COLO668 (cell line): ENCODE data around the gene SF3A2.

ENCODE experiments used
- DNase-seq: peaks from one replicate; lab custom pipeline; 2025; ENCODE audit not compliant: unreplicated experiment; lab: John Stamatoyannopoulos, UW

SF3A2 gene

GRCh38 chr19:2226051-2226839, 10.4 kb upstream of the SF3A2 start:
- DNase-seq = no peak

- DNase-seq = no peak
Observed at GRCh38 chr19:2226840-2227360, 9.7 kb upstream of the SF3A2 start.

DNA sequence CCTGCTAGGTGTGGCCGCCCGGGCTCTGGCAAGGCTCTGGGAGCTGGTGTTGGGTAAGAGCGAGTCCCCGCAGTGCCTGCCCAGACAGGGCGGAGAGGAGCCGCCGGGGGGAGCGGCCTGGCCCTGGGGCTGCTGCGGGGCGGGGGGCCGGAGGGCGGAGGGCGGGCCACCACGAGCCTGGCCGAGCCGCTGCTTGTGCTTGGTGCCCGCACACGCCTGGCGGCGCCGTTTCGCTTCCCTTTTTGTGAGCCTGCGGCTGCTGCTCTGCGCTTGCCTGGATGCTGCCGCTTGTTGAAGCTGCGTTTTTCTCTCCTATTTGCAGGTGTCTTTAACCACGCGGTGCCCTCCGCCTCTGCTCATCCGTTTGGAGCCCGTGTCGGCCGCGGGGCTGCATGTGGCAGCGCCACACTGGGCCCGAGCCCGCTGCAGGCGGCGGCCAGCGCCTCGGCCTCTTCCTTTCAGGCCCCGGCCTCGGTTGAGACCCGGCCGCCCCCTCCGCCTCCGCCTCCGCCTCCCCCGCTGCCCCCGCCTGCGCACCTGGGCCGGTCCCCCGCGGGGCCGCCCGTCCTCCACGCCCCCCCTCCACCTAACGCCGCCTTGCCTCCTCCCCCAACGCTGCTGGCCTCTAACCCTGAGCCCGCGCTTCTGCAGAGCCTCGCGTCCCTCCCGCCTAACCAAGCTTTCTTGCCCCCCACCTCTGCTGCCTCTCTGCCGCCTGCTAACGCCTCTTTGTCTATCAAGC, 9.0 kb upstream of the SF3A2 start:
- DNase-seq = no peak

DNA sequence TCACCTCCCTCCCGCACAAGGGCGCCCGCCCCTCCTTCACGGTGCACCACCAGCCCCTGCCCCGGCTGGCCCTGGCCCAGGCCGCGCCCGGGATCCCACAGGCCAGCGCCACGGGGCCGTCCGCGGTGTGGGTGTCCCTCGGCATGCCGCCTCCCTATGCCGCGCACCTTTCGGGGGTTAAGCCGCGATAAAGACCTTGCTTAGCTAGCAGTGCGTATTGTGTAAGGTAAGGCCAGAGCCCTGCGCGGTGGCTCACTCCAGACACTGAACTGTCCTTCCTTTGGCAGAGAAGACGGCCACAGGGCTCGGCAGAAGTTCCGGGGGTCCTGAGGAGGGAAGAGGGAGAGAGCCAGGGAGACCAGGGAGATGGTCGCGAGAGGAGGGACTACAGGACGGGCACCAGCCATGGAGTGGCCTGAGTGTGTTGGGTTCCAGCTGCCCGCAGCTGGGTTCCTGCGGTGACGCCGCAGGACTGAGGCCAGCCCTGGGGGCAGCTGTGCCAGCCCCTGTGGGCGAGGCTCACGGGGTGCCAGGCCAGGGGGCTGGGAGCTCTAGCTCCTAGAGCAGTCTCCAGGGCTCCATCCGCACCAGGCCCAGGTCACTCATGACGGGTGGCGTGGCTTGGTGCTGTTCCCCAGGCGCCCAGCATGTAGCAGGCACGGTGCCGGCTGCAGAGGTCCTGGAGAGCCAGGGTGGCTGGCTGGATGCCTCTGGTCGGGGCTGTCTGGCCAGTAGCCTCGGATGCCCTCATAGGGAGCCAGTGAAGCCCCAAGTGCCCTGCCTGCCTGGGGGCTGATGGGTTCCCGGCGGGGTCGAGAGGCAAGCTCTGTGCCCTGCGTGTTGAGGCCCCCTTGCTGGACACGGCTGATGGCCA, 8.2 kb upstream of the SF3A2 start:
- no peak for DNase-seq

DNA sequence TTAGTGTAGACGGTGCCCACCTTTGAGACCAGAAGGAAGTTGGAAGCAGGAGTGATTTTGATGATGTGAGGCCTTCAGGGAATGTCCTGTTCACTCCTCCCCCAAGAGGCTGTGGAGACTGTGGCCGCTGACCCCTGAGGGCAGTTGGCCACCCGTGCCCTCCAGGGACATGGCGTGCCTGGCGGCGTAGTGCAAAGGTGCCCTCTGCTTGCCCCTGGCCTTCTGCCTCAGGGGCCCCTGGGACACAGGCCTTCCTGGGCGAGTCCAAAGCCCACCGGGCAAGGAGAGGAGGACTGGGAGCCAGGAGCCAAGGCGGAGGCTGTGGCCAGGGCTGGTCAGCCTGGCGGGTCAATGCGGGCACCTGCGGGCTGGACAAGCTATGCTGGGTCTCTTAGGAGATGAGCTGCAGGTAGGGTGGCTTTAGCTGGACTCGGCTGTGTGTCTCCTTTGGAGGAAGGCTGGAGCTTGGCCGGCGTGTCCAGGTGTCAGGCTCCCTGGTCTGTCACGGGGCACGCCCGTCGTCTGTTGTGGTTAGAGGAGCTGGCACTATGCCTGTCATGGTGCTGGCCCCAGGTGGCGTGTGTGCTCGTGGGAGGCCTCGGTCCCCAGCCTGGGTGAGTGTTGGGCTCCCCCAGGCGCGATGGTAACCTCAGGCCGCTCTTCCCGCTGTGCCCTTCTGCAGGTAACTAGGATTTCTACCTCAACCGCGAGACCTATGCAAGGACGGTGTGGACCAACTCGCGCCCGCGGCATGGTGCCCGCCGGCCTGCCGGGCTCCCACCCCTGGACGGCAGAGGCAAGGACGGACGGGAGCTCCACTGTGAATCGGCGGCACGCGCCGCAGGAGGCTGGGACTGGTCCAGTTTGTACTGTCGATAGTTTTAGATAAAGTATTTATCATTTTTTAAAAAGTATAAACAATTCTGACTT, 7.3 kb upstream of the SF3A2 start:
- DNase-seq = peak; percentile 68

DNA sequence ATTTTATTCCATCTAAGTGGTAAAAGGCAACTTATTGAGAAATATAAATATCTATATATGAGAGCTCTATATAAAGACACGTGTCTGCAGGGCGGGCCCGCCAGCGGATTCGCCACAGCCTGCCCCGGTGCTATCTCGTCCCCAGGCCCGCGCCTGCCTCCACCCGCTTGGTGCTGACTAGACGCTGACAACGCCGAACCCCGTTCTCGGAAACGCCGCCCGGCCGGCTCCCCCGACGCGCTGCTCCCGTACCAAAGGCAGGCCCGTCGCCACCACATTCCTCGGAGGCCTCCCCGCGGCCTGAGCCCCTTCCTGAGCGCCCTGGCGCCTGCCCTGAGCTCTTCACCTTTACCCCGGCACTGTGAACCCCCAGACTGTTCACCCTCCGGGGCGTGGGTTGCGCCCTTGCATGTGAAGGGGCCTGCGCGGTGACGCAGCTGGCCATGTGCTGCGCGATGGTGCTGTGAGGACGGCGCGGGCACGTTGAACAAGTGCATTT, 6.5 kb upstream of the SF3A2 start:
- DNase-seq = no peak

DNA sequence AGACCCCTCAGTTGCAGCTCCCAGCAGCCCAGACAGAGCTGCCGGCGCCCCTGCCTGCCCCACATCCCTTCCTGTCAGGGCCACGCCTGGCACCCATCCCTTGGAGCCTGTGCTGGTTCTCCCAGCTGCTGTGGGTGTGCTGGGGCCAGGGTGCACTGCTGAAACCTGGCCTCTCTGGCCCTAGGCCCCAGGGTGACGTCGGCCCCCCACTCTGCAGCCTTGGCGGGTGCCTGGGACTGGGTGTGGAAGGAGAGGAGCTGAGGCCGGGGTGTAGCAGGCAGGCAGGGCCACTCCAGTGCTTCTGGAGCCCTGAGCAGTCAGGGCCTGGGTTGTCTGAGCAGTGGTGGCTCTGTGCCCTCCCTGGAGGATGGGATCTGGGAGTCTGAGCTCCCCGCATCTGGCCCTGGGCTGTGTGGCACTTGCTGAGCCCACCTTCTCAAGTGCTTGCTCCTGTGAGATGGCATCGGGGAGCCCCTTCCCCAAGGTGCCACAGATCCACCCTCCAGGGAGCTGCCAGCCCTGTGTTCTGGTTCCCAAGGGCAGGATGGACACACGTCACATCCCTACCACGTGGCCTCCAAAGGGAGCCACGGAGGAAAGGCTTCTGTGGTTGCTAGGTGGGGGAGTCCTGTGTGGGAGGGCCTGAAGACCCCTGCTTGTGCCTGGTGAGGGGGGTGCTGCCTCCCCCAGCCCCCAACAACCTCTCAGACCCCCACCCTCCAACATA, 5.7 kb upstream of the SF3A2 start:
- DNase-seq = no peak

GRCh38 chr19:2231621-2232221, 4.9 kb upstream of the SF3A2 start:
- peak; percentile 38 for DNase-seq

DNA sequence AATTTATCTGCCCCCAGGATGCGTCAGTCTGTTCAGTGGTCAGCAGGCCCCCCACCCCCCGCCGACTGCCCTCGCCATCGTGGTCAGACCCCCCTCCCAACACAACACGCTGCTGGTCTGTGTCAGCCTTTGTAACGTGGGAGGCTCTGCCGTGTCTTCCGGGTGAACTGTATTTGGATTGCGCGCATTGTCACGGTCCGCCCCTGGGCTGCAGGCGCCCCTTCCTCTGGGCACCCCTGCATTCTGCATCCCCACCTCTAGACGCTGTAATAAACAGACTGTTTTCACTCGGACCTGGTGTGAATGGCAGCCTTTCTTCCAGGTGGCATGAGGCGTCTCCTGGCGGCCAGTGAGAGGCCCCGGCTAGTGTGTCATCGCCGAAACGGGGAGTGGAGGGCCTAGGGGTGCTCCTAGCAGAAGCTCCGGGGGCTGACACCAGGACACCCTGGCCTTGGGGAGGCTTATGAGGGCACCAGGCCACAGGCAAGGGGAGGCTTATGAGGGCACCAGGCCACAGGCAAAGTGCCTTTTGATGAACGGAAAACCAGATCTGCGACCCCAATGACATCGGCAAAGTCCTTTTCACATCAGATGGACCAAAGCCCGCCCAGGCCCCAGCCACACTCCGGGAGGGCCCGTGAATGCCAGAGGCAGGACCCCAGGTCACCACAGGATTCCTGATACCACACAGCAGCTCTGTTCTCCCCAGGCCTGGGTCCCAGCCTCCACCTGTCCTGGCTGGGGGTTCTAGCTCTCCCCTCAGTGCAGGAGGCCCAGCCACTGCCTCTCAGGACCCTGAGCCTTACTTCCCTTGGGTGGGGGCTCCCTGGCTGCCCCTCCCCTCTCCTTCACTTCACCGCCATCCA, 4.1 kb upstream of the SF3A2 start:
- no peak for DNase-seq

GRCh38 chr19:2233601-2234280, 2.9 kb upstream of the SF3A2 start:
- DNase-seq = no peak

DNA sequence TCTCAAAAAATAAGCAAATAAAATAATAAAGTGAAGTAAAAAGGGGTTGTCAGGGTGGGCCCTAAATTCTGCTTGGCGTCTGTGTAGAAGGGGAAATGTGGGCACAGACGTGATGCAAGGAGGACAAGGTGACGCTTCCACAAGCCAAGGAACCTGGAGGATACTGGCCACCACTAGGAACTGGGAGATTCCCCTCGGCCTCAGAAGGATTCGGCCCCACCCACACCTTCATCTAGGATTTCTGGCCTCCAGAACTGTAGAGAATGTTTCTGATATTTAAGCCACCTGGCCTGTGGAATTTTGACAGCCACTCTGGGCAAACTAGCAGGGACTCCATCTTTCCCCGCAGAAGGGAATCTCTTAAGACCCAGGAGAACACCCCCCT, 1.6 kb upstream of the SF3A2 start:
- no peak for DNase-seq

DNA sequence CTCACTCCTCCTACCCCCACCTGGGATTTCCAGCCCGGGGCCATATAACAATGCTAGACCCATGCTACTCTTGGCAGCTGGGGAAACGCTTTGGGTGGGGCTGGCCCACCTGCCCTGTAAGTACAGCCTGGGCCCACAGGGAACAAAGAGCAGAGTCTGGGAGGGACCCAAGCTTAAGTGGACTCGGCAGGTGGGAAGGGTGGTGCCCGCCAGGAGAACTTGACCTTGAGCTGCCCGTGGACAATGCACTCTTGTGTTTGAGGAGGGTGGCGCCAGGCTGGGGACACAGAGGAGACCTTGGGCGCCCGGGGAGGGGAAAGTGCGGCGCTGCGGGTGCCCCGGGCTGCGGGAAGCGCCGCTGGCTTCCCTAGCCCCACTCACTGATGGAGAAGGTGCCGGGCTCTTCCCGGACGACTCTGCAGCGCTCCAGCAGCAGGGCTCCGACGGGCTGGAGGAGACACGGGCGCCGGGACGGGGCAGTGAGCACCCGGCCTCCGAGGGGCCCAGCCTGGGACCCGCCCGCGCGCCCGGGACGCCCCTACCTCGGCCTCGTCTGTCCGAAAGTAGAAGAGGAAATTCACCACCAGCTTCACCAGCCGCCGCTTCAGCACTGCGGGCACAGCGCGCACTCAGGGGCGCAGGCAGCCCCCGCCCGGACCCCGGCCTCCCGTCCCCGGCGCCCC, 1.1 kb upstream of the SF3A2 start:
- peak; percentile 90 for DNase-seq

- no peak for DNase-seq
Observed at GRCh38 chr19:2236064-2236313, 635 bp upstream of the SF3A2 start.

DNA sequence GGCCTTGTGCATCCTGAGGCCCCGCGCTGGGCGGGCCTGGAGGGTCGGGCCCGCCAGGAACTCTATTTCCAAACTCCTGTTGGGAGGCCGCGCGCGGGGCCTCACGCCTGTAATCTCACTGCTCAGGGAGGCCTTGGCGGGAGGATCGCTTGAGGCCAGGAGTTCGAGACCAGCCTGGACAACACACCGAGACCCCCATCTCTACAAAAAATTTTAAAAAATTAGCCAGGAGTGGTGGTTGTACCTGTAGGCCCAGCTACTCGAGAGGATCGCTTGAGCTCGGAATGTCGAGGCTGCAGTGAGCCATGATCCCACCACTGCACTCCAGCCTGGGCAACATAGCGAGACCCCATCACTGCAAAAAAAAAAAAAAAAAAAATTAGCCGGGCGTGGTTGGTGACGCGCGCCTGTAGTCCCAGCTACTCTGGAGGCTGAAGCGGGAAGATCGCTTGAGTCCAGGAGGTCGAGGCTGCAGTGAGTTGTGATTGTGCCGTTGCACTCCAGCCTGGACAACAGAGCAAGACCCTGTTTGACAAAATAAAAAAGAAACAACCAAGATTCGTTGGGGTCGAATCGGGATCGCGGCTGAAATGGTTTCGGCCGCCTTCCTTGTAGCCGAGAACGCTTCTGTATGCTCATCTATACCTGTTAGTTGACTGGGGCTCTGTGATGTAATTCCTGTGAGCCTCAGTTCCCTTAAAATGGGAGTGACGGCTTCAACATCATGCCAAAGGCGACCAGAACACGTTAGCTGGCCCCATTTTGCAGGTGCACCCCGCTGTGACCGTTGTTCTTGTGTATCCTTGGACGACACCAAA, 636 bp downstream of the SF3A2 start:
- peak; percentile 32 for DNase-seq

- DNase-seq = no peak
Observed at GRCh38 chr19:2237869-2238153, 1.2 kb downstream of the SF3A2 start.

GRCh38 chr19:2239173-2239572, 2.5 kb downstream of the SF3A2 start:
- DNase-seq = no peak
